ENCODE measurements around the gene JAKMIP3.

DNA sequence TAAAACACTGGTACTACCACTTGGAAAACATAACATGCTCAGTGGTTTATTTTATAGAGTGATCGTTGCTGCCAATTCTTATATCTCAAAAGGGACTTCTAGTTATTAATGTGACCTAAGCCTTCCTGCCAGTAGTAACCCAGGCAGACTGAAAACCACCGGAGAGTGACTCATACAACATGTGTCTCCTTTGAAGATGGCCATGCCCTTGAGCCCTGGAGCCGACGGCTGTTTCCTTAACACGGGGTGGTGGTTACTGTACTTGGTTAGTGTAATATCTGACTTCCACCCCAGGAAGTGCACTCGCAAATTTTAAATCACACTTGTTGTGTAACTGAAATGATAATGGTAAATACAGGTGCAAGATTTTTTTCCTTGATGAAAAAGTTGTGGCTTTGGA is 30.5 kb downstream of the JAKMIP3 start:
- no peak for TF ChIP-seq CTCF (IDR thresholded peaks at IDR 0.05)
- no peak for TF ChIP-seq EP300 (IDR thresholded peaks at IDR 0.05)
- no peak for TF ChIP-seq POLR2A (IDR thresholded peaks at IDR 0.05)
